GM15510 (cell line): ENCODE data around the gene CCM2.
A peak's percentile ranks its signal among the peaks of the same experiment; 100 is the strongest.

Experiments used
- POLR2A ChIP-seq: IDR thresholded peaks from 3 replicates; pipeline ENCODE4 v1.6.1; 2011; ENCODE audit warnings: borderline replicate concordance; ENCODE audit not compliant: insufficient read length; ENCODE audit errors: extremely low read depth

CCM2 gene

DNA sequence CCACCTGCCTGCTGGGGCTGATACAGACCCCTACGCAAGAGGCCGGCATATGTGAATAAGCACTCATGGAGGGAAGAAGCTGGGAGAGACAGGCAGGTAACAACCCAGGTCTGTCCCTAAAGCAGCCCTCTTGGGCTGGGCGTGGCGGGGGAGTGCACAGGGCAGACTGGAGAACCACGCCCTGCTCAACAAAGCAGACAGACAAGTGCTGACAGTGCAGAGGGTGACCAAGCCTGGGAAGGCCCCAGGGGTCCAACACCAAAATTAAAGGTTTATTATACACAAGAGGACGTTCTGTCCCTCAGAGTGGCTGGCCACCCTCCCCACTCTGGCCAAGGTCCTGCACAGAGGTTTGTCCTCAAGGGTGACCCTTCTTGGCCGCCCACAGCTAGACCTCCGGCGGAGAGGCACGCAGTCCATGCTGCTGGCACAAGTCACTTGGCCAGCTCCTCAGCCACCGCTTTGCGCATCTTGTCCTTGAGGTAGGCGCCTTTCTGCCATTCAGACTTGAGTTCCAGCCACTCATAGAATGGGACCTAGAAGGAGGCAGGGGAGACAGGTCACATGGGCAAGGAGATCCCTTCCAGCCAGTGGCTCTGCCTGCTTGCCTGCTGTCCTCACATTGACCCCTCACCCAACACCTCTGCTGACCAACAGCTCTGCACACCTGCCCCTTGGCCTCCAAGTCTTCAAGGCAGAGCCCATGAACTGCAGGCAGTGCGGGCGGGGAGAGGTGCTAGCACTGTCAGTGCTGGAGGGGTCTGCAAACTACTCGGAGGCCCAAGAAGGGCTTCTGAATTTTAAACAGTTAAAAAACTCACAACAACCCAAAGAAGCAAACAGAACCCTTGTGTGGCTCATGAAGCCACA is 100.1 kb downstream of the CCM2 start:
- TF ChIP-seq POLR2A, result no peak

DNA sequence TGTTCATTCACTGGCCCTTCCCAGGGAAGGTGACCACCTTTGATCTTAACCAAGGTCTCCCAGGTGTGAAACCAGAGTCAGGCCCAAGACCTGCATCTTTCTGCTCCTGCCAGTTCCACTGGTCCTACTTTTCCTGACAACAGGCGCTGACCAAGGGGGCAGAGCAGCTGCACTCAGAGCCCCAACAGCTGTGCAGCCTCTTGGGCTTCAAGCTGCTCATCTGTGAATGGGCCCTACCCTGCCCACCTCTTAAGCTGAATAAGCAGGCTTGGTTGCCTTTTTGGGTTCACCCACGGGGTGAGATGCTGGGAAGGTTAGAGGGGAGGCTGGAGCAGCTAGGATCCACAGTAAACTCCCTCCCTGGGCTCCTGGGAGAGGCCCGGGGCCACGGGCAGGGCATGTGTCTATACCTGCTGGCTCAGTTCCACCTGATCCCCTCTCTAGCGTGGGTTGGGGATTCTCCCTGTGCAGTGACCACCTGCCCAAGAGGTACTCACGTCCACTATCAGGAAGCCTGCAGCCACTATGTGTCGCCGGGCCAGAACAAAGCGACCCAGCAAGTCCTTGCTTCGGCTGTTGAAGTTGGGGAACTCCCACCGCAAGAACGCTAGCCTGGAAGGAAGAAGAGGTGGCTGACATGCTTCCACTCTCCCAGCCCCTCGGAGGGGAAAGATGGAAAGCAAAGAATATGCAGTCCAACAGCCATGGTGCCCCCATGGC is 100.9 kb downstream of the CCM2 start:
- no peak for TF ChIP-seq POLR2A

DNA sequence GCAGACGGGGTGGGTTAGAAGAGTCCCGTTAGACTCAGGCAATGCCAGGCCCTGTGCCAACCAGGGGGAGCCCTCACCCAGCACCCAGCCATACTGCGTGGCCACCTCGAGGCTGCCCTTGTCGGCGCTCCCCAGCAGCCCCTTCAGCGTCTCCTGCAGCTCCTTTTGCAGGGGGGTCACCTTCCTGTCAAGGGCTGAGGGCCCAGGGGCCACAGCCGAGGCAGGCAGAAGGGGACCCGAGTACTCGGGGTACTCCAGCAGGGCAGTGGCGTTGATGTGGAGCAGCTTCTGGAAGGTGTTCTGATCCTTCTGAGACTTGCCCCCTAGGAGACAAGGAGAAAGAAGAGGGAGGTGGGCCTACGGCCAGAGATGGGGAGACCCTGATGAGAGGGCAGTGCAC is 101.7 kb downstream of the CCM2 start:
- no peak for TF ChIP-seq POLR2A

DNA sequence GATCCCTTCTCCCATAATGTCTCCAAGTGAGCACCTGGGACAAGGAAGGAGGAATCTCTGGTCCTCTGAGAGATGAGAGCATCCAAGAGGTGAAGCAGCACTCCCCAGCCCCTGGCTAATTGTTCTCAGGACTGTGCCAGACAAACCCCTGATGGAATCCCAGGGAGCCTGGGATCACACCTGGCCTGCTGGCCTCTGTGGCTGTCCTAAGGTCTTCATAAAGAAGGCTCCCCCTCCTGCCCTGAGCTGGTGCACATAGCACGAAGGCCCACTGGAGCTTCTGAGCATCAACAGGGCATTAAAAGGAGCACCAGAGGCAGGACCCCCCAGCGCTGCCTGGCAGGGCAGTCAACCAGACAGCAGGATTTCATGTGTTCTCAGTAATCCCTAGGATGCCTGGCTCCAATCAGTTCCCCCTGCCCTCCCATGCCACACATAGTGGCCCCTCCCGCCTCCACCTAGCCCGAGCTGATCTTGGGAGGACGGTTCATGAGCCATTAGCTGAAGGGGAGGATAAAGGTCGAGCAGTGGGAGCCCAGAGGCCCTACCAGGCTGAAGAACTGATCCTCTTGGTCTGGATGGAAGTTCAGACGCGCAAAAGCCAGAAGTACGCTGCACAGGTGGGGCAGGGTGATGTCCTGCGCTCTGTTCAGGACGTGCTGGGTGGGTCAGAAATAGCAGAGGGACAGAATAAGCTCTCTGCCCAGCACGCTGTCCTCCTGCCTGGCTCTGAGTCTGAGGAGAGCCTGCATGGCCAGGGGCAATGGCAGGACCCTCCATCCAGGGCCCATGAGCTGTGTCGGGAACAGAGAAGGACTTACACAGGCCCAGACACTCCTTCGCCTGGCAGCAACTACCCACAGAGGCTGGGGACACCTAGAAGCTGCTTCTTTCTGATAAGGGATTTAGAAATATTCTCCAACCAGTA is 103.0 kb downstream of the CCM2 start:
- TF ChIP-seq POLR2A, result no peak

DNA sequence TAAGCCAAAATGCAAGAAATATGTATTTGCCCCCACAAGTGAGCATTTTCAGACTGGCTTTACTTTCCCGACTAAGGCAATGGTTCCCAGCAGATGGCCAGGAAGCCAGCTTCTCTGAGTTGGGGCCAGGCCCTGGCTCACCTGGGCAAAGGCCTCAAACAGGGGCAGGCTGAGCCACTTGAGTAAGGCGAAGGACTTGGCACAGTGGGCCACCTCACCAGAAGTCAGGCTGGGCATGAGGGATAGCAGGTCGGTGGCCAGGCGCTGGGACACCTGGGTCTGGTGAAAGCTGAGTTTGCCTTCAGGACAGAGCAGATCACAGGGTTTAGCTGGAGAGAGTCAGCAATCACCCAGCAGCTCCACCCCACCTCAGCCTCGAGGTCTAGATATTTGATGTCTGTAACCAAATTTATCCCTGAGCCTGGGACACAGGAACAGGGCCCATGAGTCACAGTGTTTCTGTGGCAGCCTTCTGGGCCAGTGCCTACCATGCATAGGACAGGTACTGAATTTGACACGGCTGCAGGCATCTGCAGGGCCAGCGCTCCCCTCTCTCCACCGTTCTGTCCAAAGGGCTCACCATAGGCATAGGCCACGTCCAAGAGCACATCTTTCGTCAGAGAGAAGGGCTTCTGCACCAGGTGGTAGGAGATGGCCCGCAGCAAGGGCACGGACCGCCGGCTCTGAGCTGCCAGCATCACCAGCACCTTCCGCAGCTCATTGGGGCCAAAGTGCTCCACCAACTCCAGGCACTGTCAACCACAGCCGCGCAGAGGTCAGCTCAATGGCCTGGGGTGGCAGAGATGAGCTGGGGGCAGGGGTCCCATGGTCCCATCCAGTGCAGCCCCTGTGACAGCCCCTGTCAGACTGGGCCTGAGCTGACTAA is 104.2 kb downstream of the CCM2 start:
- no peak for TF ChIP-seq POLR2A

DNA sequence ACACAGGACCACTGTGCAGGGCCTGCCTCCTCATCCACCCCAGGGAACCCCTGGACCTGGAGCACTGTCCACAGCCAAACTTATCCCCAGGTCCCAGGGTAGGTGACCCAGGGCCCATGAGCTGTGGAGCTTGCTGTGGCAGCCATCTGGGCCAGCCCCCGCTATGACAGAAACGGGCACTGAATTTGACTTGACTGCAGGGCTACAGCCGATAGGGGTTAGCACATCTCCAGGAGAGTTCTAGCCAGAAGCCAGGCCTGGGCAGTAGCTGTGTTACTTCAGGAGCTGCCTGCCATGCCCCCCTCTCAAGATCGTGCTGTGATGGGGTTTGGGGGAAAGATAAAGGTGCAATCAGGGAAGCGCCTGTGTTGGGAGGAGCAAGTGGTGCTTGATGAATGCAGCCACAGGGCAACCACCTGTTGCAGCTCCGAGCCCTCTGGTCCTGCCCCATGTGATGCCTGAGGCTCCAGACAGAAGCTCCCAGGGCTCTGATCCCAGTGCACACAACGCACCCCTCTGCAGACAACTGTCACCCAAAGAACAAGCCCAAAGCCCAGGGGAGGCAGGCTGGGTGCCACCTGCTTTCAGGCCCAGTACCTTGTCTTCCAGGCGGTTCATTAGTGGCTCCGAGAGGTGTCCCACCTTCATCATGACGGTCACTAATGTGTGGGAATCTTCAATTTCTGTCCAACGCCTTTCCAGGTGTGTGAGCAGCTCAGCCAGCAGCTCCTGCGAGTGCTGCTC is 105.0 kb downstream of the CCM2 start:
- TF ChIP-seq POLR2A, result no peak

DNA sequence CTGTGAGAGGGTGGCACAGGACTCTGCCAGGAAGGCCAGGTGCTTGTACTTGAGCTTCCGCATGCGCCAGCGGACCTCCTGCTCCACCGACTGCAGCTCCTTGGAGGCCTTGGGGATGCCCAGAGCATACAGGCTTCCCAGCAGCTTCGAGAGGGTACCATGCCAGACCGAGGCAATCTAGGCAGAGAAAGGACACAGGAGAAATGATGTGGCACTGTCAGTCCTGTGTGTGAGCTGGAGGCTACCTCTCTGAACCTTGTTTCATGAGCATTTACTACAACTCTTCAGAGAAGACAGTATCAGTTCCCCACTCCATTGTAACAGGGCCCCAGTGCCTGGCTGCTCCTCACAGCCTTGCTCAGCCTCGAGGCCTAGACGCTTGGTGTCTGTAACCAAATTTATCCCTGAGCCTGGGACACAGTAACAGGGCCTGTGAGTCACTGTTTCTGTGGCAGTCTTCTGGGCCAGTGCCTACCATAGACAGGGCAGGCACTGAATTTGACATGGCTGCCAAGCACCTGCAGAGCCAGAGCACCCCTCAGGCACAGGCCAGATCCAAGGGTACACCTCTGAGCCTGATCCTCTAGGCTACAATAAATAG is 105.7 kb downstream of the CCM2 start:
- TF ChIP-seq POLR2A, result no peak

DNA sequence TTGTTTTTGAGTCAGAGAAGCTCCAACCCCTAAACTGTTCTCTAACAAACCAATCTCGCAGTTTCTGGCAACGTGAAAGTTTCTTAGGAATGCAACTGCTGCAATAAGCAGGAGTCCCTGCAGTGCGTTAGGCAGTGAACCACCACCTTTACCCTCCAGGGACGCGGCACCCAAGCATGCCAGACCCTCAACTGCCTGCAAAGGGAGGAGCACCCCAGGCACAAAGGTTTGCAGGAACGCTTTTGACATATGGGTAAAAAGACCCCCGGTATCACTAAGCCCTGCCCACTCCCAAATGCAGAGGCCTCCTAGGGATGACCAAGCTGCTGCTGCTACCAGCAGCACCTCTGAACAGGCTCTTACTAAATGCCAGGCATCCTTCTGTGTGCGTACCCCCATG is 106.8 kb downstream of the CCM2 start:
- no peak for TF ChIP-seq POLR2A

DNA sequence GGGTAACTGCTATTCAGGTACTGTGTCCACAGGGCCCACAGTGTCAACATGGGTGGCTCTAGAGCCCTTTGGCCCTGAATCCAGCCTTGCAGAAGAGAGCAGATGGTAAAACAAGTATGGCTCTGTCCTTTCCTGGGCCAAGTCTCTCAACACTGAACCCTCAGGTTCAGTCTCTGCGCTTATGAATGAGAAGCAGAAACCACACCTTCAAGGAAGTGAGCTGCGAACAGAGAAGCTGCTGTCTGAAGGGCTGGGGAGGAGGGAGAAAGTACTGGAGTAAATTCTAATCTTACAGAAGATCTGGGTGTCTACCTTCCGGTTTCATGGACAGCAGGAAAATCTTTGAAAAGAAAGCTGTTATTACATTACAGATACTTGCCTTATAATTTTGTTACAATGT is 107.4 kb downstream of the CCM2 start:
- no peak for TF ChIP-seq POLR2A

DNA sequence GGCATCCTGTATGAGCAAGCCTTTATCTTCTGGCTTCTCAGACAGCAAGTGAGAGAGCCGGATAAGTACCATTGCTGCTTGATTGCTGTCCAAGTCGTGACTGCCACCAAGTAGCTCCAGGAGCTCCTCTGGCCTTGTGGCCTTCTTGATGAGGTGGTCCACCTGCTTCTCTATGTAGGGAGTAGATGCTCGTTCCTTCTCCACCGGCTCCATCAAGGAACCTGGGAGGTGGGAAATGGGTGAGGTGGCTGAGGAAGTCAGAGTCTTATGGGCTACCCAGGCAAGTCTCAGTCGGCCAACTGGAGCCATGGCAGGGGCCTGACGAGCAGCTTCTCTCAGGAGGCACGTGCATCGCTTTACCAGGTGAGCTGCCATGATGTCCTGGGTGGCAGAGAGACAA is 108.9 kb downstream of the CCM2 start:
- TF ChIP-seq POLR2A, result no peak

DNA sequence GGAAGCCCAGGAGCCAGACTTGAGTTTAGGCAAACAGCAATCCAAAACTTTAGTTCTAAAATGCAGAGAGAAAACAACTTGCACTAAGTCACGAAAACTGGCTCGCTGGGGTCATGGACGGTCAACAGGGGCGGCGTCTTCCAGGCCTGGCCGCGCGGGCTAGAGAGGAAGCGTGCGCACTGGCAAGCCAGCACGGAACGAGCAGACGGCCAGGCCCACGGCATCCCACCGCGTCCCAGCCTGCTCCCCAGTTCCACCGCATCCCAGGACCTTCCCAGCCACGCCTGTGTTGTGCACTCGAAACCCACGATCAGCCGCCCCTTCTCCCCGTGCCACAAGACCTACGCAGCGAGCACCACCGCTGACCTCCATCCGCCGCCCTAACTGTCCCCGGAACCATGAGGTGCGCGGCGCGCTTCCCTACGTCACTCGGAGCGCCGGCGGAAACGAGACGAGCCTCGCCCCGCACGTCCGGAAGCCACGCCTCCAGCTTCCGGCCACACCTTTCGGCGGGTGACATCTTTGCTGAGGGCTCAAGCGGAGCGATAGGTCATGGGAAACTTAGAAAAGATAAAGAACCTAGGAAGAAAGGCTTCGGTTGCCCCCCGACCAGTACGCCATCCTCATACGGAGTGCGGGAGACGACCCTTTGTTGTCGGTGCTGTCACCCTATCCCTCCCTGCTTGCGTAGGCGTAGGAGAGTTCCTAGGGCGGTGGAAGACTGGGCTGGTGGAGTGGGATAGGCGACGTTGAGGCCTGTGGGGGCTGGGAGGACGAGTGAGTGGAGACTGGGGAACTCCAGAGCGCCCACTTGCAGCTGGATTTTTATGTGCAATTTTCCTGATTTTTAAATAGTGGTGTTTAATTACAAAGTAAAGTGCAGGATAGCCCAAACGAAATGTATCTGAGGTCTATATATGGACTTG is 111.6 kb downstream of the CCM2 start, which contains the start of gene TBRG4:
Gene TBRG4 (minus strand): TSS at position 400 of the 926 bp plus-strand sequence. CDS start 2,460 bp downstream, outside the sequence.
- peak; percentile 94 for TF ChIP-seq POLR2A

DNA sequence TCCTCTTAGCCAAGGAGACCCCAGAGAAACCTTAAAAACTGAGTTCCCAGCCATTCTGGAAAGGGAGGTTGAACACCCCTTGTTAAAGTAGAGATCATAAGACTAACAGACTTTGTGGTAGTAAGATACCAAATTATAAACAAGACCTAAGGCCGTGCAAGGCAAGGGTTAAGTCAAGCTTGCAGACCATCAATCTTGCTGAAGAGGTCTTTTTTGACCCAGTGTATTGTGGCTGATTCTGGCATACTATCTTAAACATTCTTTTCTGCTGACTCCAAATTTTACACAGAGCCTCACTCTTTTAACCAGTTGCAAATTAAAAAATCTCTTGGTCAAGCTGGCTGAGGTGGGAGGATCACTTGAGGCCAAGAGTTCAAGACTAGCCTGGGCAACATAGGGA is 112.6 kb downstream of the CCM2 start:
- TF ChIP-seq POLR2A, result no peak
